Adrenal gland (tissue), 5 donors: ENCODE measurements around the gene AOC1.

Experiments used
- CTCF ChIP-seq, 6 experiments: fragments of 450-650 bp in 4 of 6; fragments of 200-600 bp in 2 of 6; sonication (generic) in 1 of 6; IDR thresholded peaks; 1 replicate in 5 of 6; 2 replicates in 1 of 6; pipeline versions ENCODE4 v1.5.1 to v1.8.0; 2016 to 2021; ENCODE audit warnings: antibody characterized with exemption in 6 of 6, mild to moderate bottlenecking in 2 of 6, moderate library complexity in 1 of 6
- POLR2A ChIP-seq, 2 donors: fragments of 450-650 bp; IDR thresholded peaks; one replicate each; pipeline ENCODE4 v1.6.1; 2017; ENCODE audit warnings: antibody characterized with exemption in 2 of 2, mild to moderate bottlenecking in 2 of 2, moderate library complexity in 1 of 2
- donor health status: DM: no; HTN: no; CAD: no.

GRCh38 chr7:150824379-150825177 lies 27.7 kb upstream of the AOC1 start:
- TF ChIP-seq POLR2A (IDR thresholded peaks at IDR 0.05) (no peak), CTCF (IDR thresholded peaks at IDR 0.05) (no peak)
